HG03460 (cell line): ENCODE data around the gene PXYLP1.

ENCODE experiments used
- ATAC-seq: cut with Tn5 transposase; IDR thresholded peaks from one replicate; pipeline ENCODE4 v1.9.1; 2021; ENCODE audit not compliant: unreplicated experiment

The PXYLP1 gene

DNA sequence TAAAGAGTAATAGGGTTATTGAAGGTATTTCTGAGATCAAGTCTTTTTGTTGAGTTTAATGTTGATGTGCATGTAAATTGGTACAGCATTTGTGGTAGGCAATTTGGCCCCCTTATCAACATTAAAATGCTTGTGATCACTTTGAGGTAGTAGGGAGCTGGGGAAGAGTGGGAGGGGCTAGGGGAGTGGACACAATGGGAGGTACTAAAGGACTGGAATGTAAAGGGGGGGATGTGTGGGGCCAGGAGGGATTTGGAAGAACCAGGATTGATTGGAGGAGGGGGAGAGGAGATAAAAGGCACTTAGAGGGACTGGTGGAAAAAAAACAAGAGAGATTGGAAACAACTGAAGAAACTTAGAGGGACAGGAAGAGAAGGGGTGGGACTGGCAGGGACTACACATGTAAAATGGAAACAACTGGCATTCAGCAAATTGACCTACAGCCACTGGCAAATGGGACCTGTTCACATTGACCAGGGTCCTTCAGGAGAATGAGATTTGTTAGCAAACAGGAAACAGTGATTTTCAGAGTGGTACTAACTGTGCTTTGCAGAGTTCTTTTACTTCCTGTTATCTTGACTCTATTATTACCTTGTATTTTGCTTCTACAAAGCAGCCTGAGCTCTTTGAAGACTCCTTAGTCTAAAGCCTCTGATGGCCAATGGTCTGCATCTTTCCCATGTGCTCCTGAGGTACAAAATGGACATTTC, 88.9 kb downstream of the PXYLP1 start:
- no peak for ATAC-seq

DNA sequence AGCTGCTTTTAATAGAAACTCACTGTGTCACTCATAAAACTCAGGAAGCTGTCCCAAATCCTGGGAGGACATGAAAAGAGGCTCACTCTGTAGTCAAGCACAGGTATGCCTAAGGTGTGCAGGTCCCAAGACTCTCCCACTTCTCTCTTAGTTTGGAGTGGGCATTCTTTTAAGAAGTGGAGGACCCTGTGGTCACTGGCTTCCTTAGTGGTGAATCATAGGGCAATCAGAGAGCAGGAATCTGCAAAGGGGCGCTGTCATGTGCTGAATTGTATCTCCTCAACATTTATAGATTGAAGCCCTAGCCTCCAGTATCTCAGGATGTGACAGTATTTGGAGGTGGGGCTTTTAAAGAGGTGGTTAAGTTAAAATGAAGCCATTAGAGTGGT, 89.5 kb downstream of the PXYLP1 start:
- no peak for ATAC-seq

DNA sequence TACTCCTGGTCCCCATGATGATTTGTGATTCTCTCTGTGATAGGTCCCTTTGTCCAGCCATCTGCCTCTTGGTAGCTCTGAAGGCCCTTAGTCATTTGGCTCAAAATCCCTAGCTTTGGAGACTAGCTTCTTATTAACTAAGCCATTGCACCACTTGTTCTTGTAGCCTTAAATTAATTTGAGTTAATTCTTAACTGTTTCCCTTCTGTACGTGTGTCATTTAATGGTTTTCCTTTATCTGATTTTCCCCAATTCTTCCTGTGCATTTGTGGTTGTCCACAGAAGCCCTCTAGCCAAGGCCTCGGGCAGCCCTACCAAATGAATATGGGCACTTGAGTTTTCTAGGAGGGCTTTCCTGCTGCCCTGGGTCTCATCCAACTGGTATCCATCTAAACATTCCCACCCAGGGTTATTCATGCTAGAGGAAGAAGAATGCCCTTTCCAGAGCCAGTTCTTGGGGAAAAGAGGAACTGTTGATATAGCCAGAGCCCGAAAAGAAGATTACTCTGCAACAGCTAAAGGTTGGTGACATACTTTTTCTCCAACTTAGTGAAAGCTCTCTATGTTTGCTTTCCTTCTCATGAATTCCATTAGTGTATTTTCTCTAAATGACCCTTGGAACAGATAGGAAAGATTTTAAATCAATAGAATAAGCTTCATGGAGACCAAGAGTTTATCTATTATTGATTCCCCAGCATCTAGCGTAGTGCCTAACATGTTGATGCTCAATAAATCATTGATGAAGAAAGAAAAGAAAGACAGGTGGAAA, 92.5 kb downstream of the PXYLP1 start:
- ATAC-seq, result no peak

DNA sequence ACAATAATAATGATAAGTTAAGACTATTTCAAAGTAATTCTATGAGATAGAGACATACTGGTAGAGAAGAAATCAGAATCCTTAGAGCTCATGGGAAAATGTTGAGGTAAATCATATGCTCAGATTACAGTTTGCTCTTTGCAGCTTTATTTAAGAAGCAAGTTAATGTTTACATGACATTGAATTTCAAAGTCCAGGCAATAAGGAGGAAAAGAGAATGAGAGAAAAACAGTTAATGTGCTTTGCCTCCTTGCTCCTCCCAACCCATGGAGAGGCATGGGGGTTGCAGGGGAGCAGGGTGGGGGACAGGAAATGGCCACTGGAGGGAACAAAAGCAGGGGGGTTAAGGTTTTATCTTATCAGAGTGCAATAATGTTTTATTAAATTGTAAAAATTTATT, 94.5 kb downstream of the PXYLP1 start:
- no peak for ATAC-seq

DNA sequence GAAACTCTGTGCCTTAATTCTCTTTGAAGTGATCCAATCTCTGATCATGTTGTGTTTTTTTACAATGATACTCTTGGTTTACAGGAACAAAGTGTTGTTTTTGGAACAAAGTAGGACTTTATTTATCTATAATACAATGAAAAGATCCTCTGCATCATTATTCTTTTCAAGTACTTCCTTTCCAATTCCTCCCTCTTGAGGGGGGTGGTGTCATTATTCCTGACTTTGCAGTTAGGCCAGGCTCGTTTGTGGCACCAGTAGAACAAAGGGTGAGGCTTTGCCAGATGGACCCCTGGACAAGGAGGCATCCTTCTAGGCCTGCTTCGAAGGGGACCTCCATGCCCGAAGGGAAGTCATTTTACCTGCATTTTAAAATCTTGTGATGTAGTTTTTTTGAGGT, 95.0 kb downstream of the PXYLP1 start:
- ATAC-seq, result no peak

DNA sequence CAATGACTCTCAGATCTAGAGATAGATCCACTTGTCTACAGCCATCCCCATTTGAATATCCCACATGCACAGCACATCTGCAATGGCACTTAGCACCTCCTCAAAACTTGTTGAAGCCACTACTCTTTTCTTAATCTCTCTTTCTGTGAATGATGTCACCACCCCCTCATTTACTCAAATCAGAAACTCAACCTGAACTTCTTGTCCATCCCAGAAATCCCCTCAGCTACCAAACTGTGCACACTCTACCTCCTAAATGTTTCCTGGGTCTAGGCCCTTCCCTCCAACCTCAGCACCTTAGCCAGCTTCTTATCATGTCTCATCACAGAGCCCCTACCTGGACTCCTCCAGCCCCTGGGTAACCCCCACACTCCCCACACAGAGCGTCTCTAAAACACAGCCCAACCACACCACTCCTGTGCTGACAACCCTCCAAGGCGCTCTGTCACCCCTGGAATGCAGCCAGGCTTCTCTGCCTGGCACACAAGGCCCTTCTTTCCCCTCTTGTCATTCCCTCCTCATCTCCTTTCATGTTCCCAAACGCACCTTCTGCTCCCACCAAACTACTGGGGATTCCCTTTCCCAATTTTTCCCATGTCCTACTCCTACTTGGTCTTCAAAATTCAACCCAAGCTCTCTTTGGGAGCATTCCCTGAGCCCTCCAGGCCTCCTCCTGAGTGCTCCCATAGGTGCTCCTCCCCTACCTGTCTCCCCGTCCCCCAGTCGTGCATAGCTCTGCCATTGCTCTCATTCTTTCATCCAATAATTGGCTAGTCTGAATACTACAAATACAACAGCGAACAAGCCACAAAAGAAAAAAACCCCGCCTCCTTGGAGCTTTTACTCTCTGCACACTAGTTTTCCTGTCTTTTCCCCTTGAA, 96.9 kb downstream of the PXYLP1 start:
- no peak for ATAC-seq

DNA sequence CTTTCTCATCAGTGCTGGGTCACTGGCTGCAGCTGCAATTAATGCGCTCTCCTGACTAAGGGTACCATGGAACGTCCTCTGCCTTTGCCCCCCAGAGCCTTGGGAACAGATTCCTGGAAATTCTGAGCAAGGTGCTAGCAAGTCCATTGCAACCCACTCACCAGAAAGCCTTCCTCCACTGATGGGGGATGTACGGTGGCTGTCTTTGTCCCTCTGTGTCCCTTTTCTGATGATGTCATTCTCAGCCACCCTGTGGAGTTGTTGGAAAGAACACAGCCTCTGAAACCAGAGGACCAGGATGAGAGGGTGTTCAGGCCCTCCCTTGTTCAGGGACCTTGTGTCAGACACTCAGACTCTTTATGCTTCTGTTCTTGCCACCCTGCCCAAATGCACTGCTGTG, 98.6 kb downstream of the PXYLP1 start:
- ATAC-seq, result no peak

DNA sequence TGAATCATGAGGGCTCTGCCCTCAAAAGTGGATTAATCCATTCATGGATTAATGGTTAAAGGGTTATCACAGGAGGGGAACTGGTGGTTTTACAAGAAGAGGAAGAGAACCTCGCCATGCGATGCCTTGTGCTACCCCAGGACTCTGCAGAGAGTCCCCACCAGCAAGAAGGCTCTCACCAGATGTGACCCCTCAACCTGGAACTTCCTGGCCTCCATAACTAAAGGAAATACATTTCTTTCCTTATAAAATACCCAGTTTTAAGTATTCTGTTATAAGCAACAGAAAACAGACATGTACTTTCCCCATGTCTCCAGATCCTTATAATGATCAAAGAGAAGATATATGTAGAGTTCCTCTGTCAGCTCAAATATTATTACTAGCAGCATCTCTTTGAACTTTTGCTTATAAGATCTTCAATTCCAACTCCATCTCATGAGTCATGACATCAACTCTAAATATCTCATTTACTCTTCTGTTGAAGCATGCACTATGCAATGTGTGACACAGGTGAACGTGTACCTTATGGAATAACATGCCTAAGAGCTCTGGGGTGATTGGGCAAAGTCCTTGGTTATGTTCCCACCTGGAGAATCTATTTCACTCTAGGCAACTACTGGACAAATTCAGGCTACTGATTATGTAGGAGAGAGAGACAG, 99.2 kb downstream of the PXYLP1 start:
- ATAC-seq, result no peak

DNA sequence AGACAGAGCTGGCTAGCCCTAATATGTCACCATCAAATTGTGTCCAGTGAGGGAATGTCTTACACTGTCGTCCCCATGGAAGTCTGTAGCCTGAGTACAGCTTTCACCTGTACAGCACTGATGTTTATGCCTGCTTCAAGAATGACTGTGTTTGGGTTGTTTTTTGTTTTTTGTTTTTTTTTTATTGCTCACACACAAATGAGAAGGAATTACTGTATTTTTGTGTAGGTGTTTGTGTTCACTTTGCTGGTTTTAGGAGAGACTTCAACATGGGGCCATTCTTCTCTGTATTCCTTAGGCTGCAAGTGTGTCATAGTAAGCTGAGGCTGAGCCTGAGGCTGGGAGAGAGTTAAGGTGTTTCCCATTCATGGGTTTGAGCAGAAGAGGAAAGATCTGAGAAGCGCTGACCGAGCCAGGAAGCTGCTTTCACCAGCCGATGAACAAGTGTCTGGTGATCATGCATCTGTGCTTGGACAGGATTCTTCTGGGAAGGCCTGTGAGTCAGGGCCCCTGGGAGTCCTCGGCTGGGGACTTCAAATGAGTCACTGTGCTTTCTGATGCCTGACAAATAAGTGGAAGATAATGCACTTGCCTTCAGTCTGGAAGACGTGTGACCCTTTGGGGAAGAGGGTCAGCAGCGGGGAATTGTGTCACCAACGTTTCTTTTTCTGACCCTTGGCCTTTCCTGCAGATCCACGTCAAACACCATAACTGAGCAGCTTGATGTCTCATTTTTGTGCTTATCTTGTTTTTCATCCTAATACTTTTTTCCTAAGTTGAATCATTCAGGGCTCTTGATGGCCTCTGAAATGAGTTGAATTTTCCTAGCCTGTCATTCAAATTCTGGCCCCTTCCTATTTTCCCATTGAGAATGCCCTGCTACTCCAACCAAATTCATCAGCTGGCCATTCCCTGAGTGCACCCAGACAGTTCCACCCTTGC, 100.0 kb downstream of the PXYLP1 start:
- peak; percentile 43 for ATAC-seq

DNA sequence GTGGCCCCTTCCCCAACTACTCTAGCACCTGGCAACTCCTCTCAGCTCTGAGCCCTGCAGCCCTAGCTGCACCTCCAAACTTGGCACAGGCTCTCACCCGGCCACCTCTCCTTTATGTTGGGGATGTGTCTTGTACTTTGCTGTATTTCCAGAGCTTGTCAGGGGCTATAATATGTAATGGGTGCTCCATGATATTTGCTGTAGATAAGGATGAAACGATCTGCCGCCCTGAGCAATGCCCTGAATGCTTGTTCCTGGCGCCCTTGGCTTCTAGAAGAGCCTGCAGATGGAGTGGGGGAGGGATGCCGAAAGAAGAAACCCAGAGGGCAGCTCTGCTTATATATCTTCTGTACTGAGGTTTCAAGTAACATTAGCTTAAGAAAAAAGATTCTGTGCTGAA, 100.8 kb downstream of the PXYLP1 start:
- ATAC-seq, result no peak

DNA sequence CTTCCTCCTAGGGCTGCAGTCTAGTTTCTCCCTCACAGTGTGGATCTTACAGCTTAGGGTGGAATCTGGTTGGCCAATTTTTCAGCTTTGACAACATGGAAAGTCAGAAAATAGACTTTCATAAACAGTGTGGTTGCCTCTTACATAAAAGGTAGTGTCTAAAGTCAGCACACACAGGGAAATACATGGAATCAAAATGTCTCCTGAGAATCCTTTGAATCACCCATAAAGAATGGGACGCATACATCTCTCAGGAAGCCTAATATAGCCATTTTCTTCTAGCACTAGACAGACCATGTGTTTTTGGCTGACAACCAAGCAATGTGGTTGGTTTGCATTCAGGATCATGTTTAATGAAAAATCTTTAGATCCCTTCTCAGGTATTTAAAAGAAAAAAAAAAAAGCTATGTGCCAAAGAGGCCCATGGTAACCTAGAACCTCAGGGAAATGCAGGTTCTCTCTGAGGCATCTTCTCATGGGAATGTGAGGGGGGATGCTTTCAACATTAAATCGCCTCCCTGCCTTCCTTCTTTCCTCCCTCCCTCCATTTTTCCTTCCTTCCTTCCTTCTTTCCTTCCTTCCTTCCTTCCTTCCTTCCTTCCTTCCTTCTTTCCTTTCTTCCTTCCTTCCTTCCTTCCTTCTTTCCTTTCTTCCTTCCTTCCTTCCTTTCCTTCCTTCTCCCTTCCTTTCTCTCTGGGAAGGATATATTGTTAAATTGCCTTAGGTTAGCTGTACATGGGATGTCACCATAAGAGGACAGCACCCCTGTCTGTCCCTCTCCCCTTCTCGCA, 102.4 kb downstream of the PXYLP1 start:
- no peak for ATAC-seq

DNA sequence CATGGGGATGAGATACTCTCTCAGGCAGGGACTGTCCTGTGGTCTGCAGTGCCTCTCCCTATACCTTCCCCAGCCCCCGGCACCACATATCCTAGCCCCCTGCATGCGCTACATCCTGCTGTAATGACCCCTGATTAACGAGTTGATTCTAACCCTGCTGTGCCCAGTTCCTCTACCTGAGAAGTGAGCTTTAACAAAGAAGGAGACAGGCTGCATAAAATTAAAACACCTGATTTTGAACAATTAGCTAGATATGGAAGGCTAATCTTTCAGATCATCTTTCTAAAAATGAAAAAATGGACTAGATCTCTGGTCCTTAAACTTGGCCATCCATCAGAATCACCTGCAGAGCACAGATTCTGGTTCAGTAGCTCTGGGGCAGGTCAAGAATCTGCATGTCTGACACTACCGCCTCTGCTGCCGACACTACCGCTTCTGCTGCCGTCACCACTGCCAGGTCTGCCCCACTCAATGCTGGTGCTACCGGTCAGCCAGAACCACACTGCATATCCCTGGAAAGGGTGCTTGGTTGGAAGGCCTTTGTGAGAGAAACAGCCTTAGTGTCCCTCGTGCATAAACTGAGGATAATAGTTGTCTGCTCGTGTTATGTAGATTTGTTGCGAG, 103.1 kb downstream of the PXYLP1 start:
- no peak for ATAC-seq

DNA sequence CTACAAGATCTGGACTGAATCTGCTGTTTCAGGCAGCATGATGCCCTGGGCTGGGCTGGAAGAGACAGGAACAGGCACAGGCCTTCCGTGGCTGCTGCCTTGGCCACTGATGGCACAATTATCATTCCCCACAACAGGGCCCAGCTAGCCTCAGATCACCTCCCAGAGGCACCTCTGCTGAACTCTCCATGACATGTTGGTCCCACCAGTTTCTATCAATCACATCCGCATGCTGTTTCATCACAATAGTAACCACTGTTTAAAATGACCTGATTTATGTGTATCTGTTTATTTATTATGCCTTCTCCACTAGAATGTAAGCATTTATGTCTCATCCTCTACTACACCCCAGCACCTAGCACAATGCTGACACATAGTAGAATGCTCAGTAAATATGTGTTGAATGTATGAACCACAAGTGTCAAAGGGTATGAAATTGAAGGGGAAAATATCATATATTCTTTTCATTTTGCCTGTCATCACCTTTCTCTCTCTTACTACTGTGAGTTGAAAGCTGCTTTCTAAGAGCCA, 104.0 kb downstream of the PXYLP1 start:
- ATAC-seq, result no peak

DNA sequence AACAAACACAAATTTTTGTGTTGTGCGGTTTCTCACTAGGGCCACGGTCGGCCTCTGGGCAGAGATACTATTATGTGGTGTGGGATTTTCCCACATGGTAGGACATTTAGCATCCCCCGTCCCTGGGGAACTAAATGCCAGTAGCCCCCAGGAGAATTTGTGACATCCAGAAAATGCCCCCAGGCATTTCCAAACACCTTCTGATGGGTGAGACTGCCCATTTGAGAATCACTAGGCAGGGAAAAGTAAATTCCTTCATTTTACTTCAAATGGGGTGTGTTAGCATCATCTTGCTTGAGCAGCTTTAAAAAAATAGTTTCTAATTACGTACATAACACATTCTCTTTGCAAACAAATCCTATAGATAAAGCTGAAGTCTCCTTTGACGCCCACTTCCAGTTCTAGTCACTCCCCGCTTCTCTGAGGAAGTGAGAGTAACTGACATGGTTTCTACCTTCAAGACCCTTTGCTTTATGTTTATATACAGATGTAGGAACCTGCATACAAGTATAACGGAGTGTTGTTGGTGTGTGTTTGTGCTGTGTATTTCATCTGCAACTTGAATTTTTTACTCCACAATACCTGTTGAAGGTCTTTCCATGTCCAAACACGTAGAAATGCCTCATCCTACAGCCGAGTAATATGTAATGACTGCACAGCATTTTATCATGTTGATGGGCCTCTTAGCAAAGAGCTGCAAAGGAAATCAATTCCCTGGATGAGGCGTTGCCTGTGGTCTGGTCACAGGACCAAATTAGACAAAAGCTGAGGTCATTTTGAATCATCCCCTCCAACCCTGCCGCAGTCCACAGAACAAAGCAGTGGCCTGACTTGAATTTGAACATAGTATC, 105.3 kb downstream of the PXYLP1 start:
- ATAC-seq, result peak; percentile 91

DNA sequence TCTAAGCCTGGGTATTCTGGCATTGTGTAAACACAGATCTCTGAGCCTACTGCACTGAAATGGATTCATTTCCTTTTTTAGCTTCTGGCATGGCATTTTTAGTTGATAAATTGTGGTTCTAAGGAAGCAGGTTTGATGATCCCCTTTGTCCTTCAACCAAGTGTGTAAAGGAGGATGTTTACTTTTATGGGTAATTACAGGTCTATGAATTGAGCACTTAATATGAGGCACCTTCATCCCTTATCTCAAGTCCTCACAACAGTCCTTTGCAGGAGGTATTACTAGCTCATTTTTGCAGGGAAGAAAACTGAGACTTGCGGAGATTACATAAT, 105.9 kb downstream of the PXYLP1 start:
- ATAC-seq, result no peak

DNA sequence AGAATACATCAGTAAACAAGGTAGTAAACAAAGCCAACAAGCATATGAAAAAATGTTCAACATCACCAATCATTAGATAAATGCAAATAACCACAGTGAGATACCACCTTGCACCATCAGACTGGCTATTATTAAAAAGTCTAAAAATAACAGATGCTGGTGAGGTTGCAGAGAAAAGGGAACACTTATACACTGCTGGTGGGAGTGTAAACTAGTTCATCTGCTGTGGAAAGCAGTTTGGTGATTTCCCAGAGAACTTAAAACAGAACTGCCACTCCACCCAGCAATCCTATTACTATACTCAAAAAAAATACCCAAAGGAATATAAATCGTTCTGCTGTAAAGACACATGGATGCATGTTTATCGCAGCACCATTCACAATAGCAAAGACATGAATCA, 106.4 kb downstream of the PXYLP1 start:
- ATAC-seq, result no peak

DNA sequence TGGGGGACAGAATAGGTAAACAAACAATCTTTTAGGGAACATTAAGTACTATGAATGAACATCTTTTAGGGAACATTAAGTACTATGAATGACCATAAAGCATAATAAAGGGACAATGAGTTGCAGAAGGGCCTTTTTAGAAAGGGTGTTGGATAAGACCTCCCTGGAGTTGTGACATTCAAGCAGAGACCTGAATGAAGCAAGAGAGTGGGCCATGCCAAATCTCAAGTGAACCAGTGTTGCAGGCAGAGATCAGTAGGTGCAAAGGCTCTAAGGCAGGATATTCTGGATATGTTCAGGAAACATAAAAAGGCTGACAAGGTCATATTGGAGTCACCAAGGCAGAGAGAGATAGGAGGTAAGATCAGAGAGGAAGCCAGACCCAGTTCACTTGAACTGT, 107.3 kb downstream of the PXYLP1 start:
- no peak for ATAC-seq

DNA sequence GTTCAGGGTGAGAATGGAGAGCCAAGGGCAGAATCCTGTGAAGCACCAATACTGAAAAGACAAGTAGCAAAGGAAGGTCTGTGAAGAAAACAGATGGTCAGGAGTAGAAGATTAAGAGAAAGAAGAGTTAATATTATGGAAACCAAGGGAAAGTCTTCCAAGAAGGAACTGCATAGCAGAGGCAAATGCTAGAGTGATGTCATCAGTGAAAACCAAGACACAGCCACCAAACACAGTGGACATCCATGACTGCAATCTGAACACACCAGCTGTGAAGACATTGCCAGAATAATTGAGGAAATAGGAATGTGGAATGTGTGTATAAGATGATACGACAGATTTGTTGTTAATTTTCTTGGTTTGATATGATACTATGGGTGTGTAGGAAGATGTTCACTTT, 109.9 kb downstream of the PXYLP1 start:
- ATAC-seq, result no peak
